H9 (cell line): ENCODE results near the gene MATN1. TPM values are rescaled to one million over a fixed set of nuclear protein-coding genes. Genes with fewer than 3 reads are reported as not detected.

Experiments
- DNase-seq: peaks from one replicate; pipeline ENCODE4 v3.0.0-alpha.2; 2017
- H2AFZ ChIP-seq: one replicate; pipeline ENCODE4 v1.6.1; 2013; ENCODE audit warnings: mild to moderate bottlenecking, low read length, control low read depth, moderate library complexity
- H2AK5ac ChIP-seq: 2 replicates; pipeline ENCODE4 v1.6.1; 2013; ENCODE audit warnings: low read length, control low read depth, mixed read lengths; ENCODE audit not compliant: insufficient read length
- H2BK120ac ChIP-seq: one replicate; pipeline ENCODE4 v1.6.1; 2013; ENCODE audit warnings: low read depth, mild to moderate bottlenecking, low read length, control low read depth, inconsistent platforms; ENCODE audit not compliant: poor library complexity, severe bottlenecking
- H2BK12ac ChIP-seq: 2 replicates; pipeline ENCODE4 v1.6.1; 2013; ENCODE audit warnings: low read length, control low read depth, mixed read lengths, low read depth; ENCODE audit not compliant: insufficient read length
- H2BK15ac ChIP-seq: 2 replicates; pipeline ENCODE4 v1.6.1; 2013; ENCODE audit warnings: low read depth, low read length, control low read depth
- H2BK20ac ChIP-seq: one replicate; pipeline ENCODE4 v1.6.1; 2013; ENCODE audit warnings: low read depth, mild to moderate bottlenecking, low read length, control low read depth, inconsistent platforms; ENCODE audit not compliant: poor library complexity, severe bottlenecking
- H2BK5ac ChIP-seq: 2 replicates; pipeline ENCODE4 v1.6.1; 2013; ENCODE audit warnings: low read length, control low read depth, mixed read lengths; ENCODE audit not compliant: insufficient read length
- H3K14ac ChIP-seq: 2 replicates; pipeline ENCODE4 v1.6.1; 2013; ENCODE audit warnings: low read length, control low read depth; ENCODE audit not compliant: insufficient read depth
- H3K18ac ChIP-seq: 2 replicates; pipeline ENCODE4 v1.6.1; 2013; ENCODE audit warnings: low read depth, mild to moderate bottlenecking, mixed read lengths, low read length, control low read depth; ENCODE audit not compliant: insufficient read length
- H3K23ac ChIP-seq: 2 replicates; pipeline ENCODE4 v1.6.1; 2013; ENCODE audit warnings: low read length, control low read depth, mixed read lengths, low read depth; ENCODE audit not compliant: insufficient read length
- H3K23me2 ChIP-seq: 2 replicates; pipeline ENCODE4 v1.6.1; 2013; ENCODE audit warnings: low read depth, mild to moderate bottlenecking, mixed read lengths, low read length, control low read depth; ENCODE audit not compliant: insufficient read length, poor library complexity, severe bottlenecking
- H3K27ac ChIP-seq: 2 replicates; pipeline ENCODE4 v1.5.1; 2013; ENCODE audit warnings: low read length, control low read depth, mixed read lengths, low read depth; ENCODE audit not compliant: insufficient read length
- H3K27me3 ChIP-seq: 2 replicates; pipeline ENCODE4 v1.6.1; 2013; ENCODE audit warnings: low read length, control low read depth, inconsistent platforms; ENCODE audit not compliant: insufficient read depth
- H3K4ac ChIP-seq: 2 replicates; pipeline ENCODE4 v1.6.1; 2013; ENCODE audit warnings: low read depth, mild to moderate bottlenecking, control low read depth, inconsistent platforms, low read length, moderate library complexity
- H3K4me1 ChIP-seq: 2 replicates; pipeline ENCODE4 v1.6.1; 2013; ENCODE audit warnings: low read length, control low read depth, inconsistent platforms; ENCODE audit not compliant: insufficient read depth
- H3K4me2 ChIP-seq: 2 replicates; pipeline ENCODE4 v1.6.1; 2013; ENCODE audit warnings: low read length, control low read depth, mixed read lengths; ENCODE audit not compliant: insufficient read length, insufficient read depth
- H3K56ac ChIP-seq: 2 replicates; pipeline ENCODE4 v1.6.1; 2013; ENCODE audit warnings: low read depth, mild to moderate bottlenecking, mixed read lengths, low read length, control low read depth; ENCODE audit not compliant: insufficient read length
- H3K79me1 ChIP-seq: 2 replicates; pipeline ENCODE4 v1.6.1; 2013; ENCODE audit warnings: low read depth, mild to moderate bottlenecking, moderate library complexity, low read length, control low read depth, inconsistent platforms; ENCODE audit not compliant: insufficient read depth, poor library complexity, severe bottlenecking
- H3K79me2 ChIP-seq: 2 replicates; pipeline ENCODE4 v1.6.1; 2013; ENCODE audit warnings: low read length, control low read depth, inconsistent platforms; ENCODE audit not compliant: insufficient read depth
- H3K9ac ChIP-seq: 2 replicates; pipeline ENCODE4 v1.6.1; 2013; ENCODE audit warnings: low read length, control low read depth, mixed read lengths; ENCODE audit not compliant: insufficient read length; ENCODE audit errors: extremely low read depth
- H3K9me3 ChIP-seq: one replicate; pipeline ENCODE4 v1.6.1; 2013; ENCODE audit warnings: low read depth, low read length, inconsistent platforms; ENCODE audit not compliant: control insufficient read depth
- H3T11ph ChIP-seq: one replicate; pipeline ENCODE4 v1.6.1; 2013; ENCODE audit warnings: mild to moderate bottlenecking, low read length, control low read depth, inconsistent platforms
- H4K20me1 ChIP-seq: one replicate; pipeline ENCODE4 v1.6.1; 2013; ENCODE audit not compliant: control insufficient read depth, insufficient read length, insufficient read depth
- H4K5ac ChIP-seq: 2 replicates; pipeline ENCODE4 v1.6.1; 2013; ENCODE audit warnings: low read depth, mild to moderate bottlenecking, mixed read lengths, low read length, control low read depth; ENCODE audit not compliant: insufficient read length
- H4K8ac ChIP-seq: replicated peaks from 2 replicates; pipeline ENCODE4 v1.6.1; 2013; ENCODE audit warnings: low read length, control low read depth, mixed read lengths, low read depth; ENCODE audit not compliant: insufficient read length
- H4K91ac ChIP-seq: 2 replicates; pipeline ENCODE4 v1.6.1; 2013; ENCODE audit warnings: low read depth, mild to moderate bottlenecking, moderate library complexity, mixed read lengths, low read length, control low read depth; ENCODE audit not compliant: insufficient read length
- H3K27ac Mint-ChIP-seq, 3 experiments: 2 replicates in 2 of 3; 3 replicates in 1 of 3; pipeline ENCODE4 v1.8.0; 2020 to 2021; ENCODE audit warnings: mixed read lengths in 3 of 3, mild to moderate bottlenecking in 1 of 3, moderate library complexity in 1 of 3
- H3K27me3 Mint-ChIP-seq: 2 replicates; pipeline ENCODE4 v1.8.0; 2021; ENCODE audit warnings: low read depth, mild to moderate bottlenecking, moderate library complexity, mixed read lengths
- H3K36me3 Mint-ChIP-seq, 3 experiments: 2 replicates in 2 of 3; 3 replicates in 1 of 3; pipeline ENCODE4 v1.8.0; 2020 to 2021; ENCODE audit warnings: low read depth in 3 of 3, mixed read lengths in 3 of 3; ENCODE audit not compliant: insufficient read depth in 1 of 3
- H3K4me1 Mint-ChIP-seq, 2 experiments: 2 replicates each; pipeline ENCODE4 v1.8.0; 2020; ENCODE audit warnings: mixed read lengths in 2 of 2
- H3K4me3 Mint-ChIP-seq, 2 experiments: 2 replicates in 1 of 2; 3 replicates in 1 of 2; pipeline ENCODE4 v1.8.0; 2020 to 2021; ENCODE audit warnings: mild to moderate bottlenecking in 2 of 2, mixed read lengths in 2 of 2, moderate library complexity in 1 of 2
- H3K9me3 Mint-ChIP-seq, 2 experiments: 2 replicates in 1 of 2; 3 replicates in 1 of 2; pipeline ENCODE4 v1.8.0; 2020; ENCODE audit warnings: mild to moderate bottlenecking in 2 of 2, mixed read lengths in 2 of 2, moderate library complexity in 1 of 2
- CTCF ChIP-seq: fragments of 200-600 bp; sonication (generic); conservative IDR thresholded peaks from 3 replicates; pipeline ENCODE4 v1.8.0; 2021; ENCODE audit warnings: antibody characterized with exemption, mild to moderate bottlenecking
- WGBS: extraction: QIAGEN DNeasy Blood & Tissue Kit; methylation state at CpG from one replicate; pipeline ENCODE4 v1.1.7; 2013; ENCODE audit warnings: missing lambda C conversion rate, low lambda C conversion rate, mixed read lengths; ENCODE audit not compliant: insufficient read length; ENCODE audit errors: extremely low coverage; 5-methylcytosine and 5-hydroxymethylcytosine counted together
- microRNA-seq: library from miRNA; unstranded; fragments of <30 nt; microRNA quantifications from one replicate; pipeline ENCODE4, GENCODE V29; 2020; ENCODE audit warnings: borderline microRNAs expressed
- total RNA-seq: library from RNA; stranded (reverse); gene quantifications from 2 replicates; pipeline ENCODE4 v1.2.1, GENCODE V29; 2021

Gene MATN1
- total RNA-seq, 1 experiment from 2014 or later, result not detected

GRCh38 chr1:30661311-30661710 is 62.1 kb downstream of the MATN1 start:
- H3T11ph ChIP-seq, result no peak overlapping the region
- peaks cover 4% of the 10 kb centered on the region; the same call in 1 of the 2 replicates for H3K4me1 ChIP-seq
- no peak overlapping the region for H3K9ac ChIP-seq
- no peaks in the 10 kb centered on the region for H3K27me3 ChIP-seq
- H3K27ac ChIP-seq, result no peak overlapping the region
- TF ChIP-seq CTCF, result no peak
- no peaks in the 10 kb centered on the region for H3K79me1 ChIP-seq
- no peak overlapping the region for H2BK120ac ChIP-seq
- H4K5ac ChIP-seq, result no peak overlapping the region
- no peak overlapping the region for H2BK15ac ChIP-seq
- DNase-seq, result no peak
- WGBS, result no CpG with 5 or more reads among the region's 10 CpGs
- Mint-ChIP-seq H3K27me3 (peaks cover 5% of the 10 kb centered on the region), H3K4me3 (no peak overlapping the region), H3K36me3 (no peaks in the 10 kb centered on the region; a peak in 1 of 7 replicates), H3K27ac (no peak overlapping the region; a peak in 1 of 7 replicates), H3K9me3 (no peaks in the 10 kb centered on the region), H3K4me1 (peaks cover 14 to 23% of the 10 kb centered on the region in 2 experiments)
- H2BK5ac ChIP-seq, result no peak overlapping the region
- H3K4me2 ChIP-seq, result no peak overlapping the region
- H3K23ac ChIP-seq, result no peak overlapping the region
- no peaks in the 10 kb centered on the region for H3K79me2 ChIP-seq
- no peak overlapping the region for H2AFZ ChIP-seq
- H3K56ac ChIP-seq, result no peak overlapping the region
- H2BK20ac ChIP-seq, result no peak overlapping the region
- H2BK12ac ChIP-seq, result no peak overlapping the region
- H3K18ac ChIP-seq, result no peak overlapping the region
- H3K9me3 ChIP-seq, result no peaks in the 10 kb centered on the region
- no peaks in the 10 kb centered on the region for H4K20me1 ChIP-seq
- no peak overlapping the region for H3K4ac ChIP-seq
- H4K8ac ChIP-seq, result no peak overlapping the region
- no peaks in the 10 kb centered on the region for H3K23me2 ChIP-seq
- no peak overlapping the region for H2AK5ac ChIP-seq
- H3K14ac ChIP-seq, result no peak overlapping the region
- no peak overlapping the region for H4K91ac ChIP-seq

Small RNA genes within 50 kb of the gene (microRNA-seq; reads per million reads assigned to microRNA genes)
- gene MIR4420, result not detected

Other genes with a start within 250 kb of the MATN1 start
- 0.15 and 0.20 TPM in 2 replicates for gene LAPTM5, start 34.2 kb upstream of the MATN1 start, total RNA-seq
- 24.2 and 25.9 TPM in 2 replicates for gene SDC3, start 185.2 kb upstream of the MATN1 start, total RNA-seq